Upper lobe of left lung (tissue), 4 donors: Measurements from ENCODE around the gene TMEM238.

Experiments used
- POLR2AphosphoS5 ChIP-seq, 2 donors: sonication (generic); formaldehyde crosslinking; IDR thresholded peaks; one replicate each; pipeline ENCODE4 v1.5.1; 2017; ENCODE audit warnings: antibody characterized with exemption in 2 of 2
- TF ChIP-seq, protein P1 (sequence below), 6 experiments: fragments of 450-650 bp in 4 of 6; fragments of 200-600 bp in 2 of 6; sonication (generic) in 2 of 6; IDR thresholded peaks; one replicate each; pipeline ENCODE4 v1.5.1; 2016 to 2019; ENCODE audit warnings: antibody characterized with exemption in 6 of 6

DNA sequence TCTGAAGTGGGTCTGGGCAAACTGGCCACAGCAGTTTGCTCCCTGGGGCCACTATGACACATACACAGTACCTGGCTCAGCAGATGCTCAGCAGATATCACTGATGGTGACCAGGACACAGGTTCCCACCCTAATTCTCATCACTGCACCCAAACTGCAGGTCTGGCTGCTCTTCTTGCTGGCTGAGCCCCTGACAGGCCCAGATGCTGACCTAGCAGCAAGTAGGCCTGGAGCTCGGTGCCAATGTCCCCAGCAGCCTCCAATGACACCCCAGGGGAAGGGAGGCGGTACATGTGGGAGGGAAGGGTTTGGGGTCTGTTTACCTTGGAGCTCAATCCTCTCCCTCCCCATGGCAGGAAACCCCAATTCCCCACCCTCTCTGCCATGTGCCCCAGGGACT lies 18.4 kb upstream of the TMEM238 start:
- TF ChIP-seq POLR2AphosphoS5 (IDR thresholded peaks at IDR 0.05): no peak
- TF ChIP-seq, protein P1, sequence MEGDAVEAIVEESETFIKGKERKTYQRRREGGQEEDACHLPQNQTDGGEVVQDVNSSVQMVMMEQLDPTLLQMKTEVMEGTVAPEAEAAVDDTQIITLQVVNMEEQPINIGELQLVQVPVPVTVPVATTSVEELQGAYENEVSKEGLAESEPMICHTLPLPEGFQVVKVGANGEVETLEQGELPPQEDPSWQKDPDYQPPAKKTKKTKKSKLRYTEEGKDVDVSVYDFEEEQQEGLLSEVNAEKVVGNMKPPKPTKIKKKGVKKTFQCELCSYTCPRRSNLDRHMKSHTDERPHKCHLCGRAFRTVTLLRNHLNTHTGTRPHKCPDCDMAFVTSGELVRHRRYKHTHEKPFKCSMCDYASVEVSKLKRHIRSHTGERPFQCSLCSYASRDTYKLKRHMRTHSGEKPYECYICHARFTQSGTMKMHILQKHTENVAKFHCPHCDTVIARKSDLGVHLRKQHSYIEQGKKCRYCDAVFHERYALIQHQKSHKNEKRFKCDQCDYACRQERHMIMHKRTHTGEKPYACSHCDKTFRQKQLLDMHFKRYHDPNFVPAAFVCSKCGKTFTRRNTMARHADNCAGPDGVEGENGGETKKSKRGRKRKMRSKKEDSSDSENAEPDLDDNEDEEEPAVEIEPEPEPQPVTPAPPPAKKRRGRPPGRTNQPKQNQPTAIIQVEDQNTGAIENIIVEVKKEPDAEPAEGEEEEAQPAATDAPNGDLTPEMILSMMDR (IDR thresholded peaks at IDR 0.05): no peak
